Activated T-helper 9 cell treated with anti-CD3 and anti-CD28 coated beads, Interleukin-2, amount 50 U/mL, for 16 hours (primary cell): ENCODE data around the gene BLTP1.
A peak's percentile ranks its signal among the peaks of the same experiment; 100 is the strongest.
"Not testable (repeated sequence)": the region's sequence is repeated elsewhere in the genome, so short reads cannot be mapped to it uniquely, and the experiment has no call there.

ENCODE experiments used
- DNase-seq: peaks from one replicate; pipeline ENCODE4 v3.0.0-alpha.2; 2020; ENCODE audit warnings: low read depth

BLTP1 gene

GRCh38 chr4:122151982-122152710 lies at the start of gene BLTP1:
TSS of gene BLTP1 (plus strand) at chr4:122152331. CDS start at chr4:122170648, 18,317 bp downstream.
- DNase-seq = peak; percentile 80

- no peak for DNase-seq
These were observed 47.9 kb upstream of the BLTP1 start for GRCh38 chr4:122104184-122104583.

GRCh38 chr4:122107680-122108079 lies 44.5 kb upstream of the BLTP1 start:
- no peak for DNase-seq

- DNase-seq = not testable (repeated sequence)
These were observed 41.8 kb upstream of the BLTP1 start for GRCh38 chr4:122110304-122110703.

- DNase-seq = no peak
These were observed 34.4 kb upstream of the BLTP1 start for GRCh38 chr4:122117743-122118142.

- no peak for DNase-seq
These were observed 33.9 kb upstream of the BLTP1 start for GRCh38 chr4:122118243-122118642.

- DNase-seq = no peak
These were observed 32.4 kb upstream of the BLTP1 start for GRCh38 chr4:122119739-122120138.

GRCh38 chr4:122121593-122121992 lies 30.5 kb upstream of the BLTP1 start:
- no peak for DNase-seq

- DNase-seq = no peak
These were observed 30.0 kb upstream of the BLTP1 start for GRCh38 chr4:122122083-122122482.

- DNase-seq = no peak
These were observed 23.1 kb upstream of the BLTP1 start for GRCh38 chr4:122129061-122129460.

- DNase-seq = no peak
These were observed 20.5 kb upstream of the BLTP1 start for GRCh38 chr4:122131562-122132157.

GRCh38 chr4:122132891-122133290 lies 19.2 kb upstream of the BLTP1 start:
- DNase-seq = no peak

GRCh38 chr4:122139139-122139538 lies 13.0 kb upstream of the BLTP1 start:
- DNase-seq = no peak

GRCh38 chr4:122140834-122141233 lies 11.3 kb upstream of the BLTP1 start:
- no peak for DNase-seq

- no peak for DNase-seq
These were observed 9.4 kb upstream of the BLTP1 start for GRCh38 chr4:122142687-122143086.

GRCh38 chr4:122146652-122147051 lies 5.5 kb upstream of the BLTP1 start:
- DNase-seq = no peak

GRCh38 chr4:122150931-122151330 lies 1.2 kb upstream of the BLTP1 start:
- no peak for DNase-seq

- no peak for DNase-seq
These were observed 638 bp downstream of the BLTP1 start for GRCh38 chr4:122152711-122153226.

GRCh38 chr4:122156819-122157218 lies 4.7 kb downstream of the BLTP1 start:
- no peak for DNase-seq

GRCh38 chr4:122163301-122163700 lies 11.2 kb downstream of the BLTP1 start:
- DNase-seq = no peak

GRCh38 chr4:122163767-122164166 lies 11.6 kb downstream of the BLTP1 start:
- no peak for DNase-seq

- no peak for DNase-seq
These were observed 15.2 kb downstream of the BLTP1 start for GRCh38 chr4:122167369-122167768.

GRCh38 chr4:122170775-122171174 lies 18.6 kb downstream of the BLTP1 start:
- no peak for DNase-seq

GRCh38 chr4:122171323-122171722 lies 19.2 kb downstream of the BLTP1 start:
- no peak for DNase-seq
